ENCODE data around the gene SLCO3A1.

Gene SLCO3A1

DNA sequence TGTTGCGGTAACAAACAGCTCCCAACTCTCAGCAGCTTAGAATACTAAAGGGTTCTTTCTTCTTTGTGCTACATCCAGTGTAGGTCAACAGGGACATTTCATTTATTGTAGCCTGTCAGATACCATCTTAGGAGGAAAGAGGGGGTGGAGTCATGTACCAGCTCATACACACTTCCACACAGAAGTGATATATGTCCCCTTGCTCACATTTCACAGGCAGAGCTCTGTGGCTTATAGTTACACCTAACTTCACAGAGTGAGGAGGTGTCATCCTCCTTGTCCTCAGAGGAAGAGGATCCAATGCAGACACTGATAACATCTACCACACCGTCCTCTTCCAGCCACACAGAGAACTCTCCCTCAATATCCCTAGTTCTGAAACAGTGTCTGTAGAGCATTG is 247.2 kb downstream of the SLCO3A1 start:
- no peak for DNase-seq (ENCODE audit: low read depth)

DNA sequence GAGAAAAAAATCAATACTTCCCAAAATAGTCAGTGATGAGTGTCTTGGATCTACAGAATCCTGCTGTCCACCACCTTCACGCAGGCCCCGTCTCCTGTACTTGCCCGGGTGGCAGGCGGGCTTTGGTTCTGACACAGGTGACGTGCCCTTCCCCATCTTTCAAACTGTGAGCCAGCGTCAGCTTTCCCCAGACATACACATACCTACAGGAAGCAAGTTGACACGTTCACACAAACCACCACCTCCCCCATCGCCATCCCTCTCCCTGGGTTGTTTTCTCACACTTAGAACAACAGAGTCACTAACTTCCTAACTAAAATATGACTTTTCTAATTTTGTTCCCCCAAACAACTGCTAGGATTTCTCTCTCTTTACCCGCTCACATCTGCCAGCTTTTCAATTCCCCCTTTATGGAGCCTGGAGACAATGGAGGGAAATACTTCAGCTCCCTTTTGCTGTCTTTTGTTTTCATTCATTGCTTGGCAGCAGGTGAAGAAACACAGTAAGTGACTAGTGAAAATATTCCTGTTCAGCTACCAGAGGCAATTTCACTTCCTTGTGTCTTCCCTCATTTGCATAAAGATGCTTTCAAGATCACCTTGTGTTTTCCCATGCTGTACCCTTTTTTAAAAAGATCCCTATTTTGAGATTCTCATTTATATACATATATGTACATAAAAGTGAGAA is 248.3 kb downstream of the SLCO3A1 start:
- no peak for DNase-seq (ENCODE audit: low read depth)

DNA sequence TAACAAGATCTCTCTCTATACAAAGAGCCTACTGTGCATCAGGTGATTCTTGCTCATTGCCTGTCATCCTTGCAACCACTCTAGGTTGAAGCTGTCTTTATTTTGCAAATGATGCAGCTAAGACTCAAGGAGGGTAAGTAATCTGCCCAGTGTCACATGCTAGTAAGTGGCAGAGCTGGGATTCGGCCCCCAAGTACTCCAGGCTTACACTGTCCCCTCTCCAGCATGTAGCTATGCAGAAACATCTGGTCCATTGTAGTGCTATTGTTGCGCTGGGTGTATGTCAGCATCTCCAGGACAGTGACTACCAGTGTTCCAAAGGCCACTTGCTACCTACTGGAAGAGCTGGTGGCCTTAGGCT is 248.9 kb downstream of the SLCO3A1 start:
- no peak for DNase-seq (ENCODE audit: low read depth)

DNA sequence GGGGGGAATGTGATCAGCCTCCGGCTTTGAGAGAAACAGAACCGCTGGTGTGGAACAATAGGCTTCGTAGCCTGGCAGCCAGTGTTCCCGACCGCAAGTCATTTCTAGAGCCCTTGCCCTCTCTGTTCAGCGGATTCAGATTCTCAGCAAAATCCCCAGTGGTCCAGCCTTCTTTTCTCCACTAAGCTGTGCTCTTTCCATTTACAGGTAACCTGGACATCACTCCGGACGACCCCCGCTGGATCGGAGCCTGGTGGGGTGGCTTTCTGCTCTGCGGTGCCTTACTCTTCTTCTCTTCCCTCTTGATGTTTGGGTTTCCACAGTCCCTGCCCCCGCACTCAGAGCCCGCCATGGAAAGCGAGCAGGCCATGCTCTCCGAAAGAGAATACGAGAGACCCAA is 250.6 kb downstream of the SLCO3A1 start:
- DNase-seq (ENCODE audit: low read depth): no peak

DNA sequence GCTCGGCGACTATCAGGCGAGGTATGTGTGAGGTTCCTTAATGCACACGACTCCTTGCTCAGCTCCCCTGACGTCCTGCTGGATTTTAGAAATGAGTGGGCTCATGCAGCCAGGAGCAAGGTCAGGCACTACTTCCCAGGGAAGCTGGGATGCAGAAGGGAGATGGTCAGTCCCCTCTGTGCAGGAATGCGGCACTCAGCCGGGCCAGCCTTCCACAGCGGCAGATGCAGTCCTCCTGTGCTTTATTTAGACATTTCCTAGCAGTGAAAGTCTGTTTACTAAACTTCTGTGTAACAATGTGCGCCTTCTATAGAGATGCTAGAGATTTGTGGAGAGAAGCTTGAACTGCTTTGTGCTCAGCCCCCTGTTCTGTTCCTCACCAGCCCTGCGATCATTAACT is 252.1 kb downstream of the SLCO3A1 start:
- no peak for DNase-seq (ENCODE audit: low read depth)

DNA sequence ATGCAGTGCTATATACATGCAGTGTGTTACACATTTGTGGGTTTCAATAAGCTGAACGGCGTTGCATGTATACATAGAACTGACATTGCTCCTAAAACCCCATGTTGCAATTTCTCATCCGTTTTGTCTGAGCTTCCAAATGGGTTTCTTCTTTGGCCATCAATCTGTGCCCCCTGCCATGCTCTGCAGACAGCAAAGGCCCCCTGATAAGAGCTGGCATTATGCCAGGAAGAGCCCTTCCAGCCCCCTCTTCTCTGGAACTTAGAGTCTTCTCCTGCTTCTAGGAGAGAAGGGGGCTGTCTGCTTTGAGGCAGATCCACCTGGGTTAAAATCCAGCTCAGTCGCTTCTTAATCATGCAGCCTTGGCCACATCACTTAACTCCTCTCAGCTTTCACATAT is 254.0 kb downstream of the SLCO3A1 start:
- no peak for DNase-seq (ENCODE audit: low read depth)

DNA sequence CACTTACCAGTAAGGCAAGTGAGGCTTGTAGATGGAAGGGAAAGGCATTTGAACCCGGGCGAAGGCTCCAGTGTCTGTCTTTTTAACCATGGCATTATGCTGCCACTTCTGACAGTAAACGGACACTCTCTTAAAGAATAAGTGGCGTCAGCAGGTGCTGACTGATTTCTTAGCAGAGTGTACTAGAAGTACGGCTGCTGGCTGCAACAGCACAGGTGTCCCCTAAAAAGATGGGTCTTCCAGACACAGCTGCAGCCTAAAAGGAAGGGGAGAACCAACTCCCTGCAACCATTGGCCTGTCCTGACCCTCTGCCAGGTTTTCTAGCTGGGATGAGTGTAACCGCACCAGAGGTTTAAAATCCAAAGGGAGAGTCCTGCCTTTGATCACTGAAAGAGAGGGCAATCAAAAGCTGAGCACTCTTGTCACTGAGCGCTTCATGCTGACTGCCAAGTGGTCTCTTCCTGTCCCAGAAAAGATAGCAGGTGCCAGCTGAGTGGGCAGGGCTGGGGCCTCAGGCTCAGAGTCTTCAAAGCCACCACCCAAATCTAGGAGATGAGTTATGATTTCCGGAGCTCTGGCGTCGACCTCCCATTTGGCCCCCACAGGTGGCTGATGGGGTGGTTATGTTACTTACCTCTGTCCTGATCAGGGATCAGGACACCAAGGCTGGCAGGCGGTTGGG is 255.8 kb downstream of the SLCO3A1 start:
- no peak for DNase-seq (ENCODE audit: low read depth)

DNA sequence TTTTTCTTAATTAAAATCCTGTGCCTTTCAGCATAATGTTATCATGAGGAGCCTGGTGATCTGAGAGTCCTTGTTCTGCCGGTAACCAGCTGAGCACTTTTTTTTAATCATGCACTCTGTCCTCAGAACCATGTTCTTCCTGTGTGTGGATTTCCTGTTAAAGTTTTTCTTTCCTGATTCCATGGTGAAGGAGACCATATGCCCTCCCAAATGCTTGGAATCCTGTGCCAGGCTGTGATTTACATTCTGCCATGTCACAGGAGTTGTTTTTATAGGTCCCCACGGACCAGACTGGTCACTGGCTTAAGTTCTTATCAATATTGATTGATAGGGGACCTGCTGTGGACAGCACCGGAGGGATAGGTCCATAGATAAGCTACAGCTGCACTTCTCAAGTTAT is 257.8 kb downstream of the SLCO3A1 start:
- DNase-seq (ENCODE audit: low read depth): no peak

DNA sequence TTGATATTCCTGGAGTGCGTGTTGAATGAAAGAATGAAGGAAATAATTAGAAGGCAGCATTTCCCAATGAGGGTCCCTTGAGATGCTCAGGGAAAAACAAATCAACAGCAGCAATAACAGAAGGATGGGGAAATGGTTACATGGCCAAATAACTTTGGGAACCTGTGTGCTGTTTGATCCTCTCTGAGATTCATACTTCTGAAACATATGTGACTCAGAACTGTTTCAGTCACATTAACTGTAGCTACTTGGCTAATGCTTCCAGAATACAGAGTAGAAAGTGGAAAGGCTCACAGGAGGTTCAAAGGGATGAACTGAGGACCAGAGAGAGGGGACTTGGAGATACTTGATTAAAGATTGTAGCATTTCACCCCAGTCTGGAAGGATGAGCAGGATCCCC is 258.2 kb downstream of the SLCO3A1 start:
- DNase-seq (ENCODE audit: low read depth): no peak

DNA sequence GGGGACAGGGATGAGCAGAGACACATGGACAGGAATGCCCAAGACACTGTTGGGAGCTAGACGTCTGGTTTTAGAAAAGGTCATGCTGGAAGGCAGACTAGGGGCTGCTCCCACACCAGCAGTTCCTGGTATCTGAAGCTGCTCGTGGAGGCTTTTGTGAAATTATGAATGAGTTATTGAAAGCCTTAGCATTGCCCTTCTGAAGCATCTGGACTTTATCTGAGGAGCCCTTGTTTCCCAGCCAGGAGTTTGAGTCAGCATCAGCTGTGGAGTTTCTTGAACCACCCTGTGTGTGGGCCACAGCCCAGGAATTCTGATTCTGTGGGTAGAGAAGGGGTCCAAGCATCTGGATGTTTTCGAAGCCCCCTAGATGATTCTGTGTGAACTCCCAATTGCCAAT is 258.7 kb downstream of the SLCO3A1 start:
- DNase-seq (ENCODE audit: low read depth): no peak

DNA sequence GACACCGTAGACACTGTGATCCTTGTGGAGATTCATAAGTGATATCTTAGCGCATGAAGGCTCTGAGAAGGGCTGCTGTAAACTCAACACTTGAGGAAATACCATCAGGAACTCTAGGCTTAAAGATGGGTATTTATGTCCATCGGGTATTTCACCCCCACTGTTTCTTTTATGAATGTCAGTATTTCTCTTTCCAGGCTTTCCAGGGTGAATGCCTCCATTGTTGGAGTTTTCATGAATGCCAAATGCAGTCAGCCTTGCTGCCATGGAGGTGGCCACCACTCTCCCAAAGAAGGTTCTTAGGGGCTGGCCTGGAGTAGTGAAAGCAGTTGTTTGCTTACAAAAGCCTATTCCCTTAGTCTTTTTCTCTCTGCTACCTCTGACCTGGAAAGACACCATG is 259.2 kb downstream of the SLCO3A1 start:
- no peak for DNase-seq (ENCODE audit: low read depth)

DNA sequence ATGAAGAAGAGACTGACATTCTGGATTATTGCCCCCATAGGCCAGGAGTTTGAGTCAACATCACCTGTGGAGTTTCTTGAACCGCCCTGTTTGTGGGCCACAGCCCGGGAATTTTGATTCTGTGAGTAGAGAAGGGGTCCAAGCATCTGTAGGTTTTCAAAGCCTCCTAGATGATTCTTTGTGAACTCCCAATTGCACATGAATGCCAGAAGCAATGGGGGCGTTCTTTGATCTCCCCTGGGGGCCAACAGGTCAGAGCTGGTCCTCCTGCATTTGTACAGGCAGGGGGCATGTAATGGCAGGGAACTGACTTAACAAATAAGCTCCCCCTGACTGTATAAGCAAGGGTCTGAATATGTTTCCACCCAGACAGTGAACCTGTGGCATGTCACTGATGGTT is 260.3 kb downstream of the SLCO3A1 start:
- DNase-seq (ENCODE audit: low read depth): no peak

DNA sequence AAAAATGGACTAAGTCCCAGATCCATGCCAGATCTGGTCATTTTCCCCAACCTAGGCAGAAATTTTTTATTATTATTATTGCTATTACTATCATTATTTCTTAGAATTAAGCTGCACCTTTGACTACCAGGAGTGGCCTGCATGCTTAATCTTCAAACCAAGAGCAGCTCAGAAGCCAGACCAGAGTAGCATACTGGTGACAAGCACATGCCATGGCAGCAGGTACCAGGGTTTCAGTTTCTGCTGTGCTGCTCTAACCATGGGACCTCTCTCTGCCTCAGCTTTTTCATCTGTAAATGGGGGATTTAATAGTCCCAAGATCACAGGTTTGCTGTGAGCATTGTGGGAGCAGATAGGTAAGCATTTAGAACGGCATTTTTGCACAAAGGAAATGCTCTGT is 262.3 kb downstream of the SLCO3A1 start:
- no peak for DNase-seq (ENCODE audit: low read depth)

DNA sequence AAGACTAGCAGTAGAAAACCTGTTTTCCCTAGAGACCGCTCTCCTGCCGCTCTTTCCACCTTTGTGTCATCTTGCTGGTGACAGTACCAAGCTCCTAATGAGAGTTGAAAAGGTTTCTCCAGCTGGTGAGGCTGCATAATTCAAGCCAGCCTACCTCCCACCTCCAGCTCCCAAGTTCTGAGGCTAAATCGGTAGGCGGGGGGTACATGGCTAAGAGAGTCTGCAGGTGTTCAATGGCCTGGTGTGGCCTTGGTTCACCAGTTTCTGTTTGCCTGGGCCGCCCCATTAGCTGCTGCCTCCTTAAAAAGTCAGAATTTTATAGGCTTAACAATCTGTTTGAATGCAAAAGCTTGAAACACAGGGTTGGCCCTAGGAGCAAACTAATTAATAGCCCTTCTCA is 262.8 kb downstream of the SLCO3A1 start:
- no peak for DNase-seq (ENCODE audit: low read depth)

DNA sequence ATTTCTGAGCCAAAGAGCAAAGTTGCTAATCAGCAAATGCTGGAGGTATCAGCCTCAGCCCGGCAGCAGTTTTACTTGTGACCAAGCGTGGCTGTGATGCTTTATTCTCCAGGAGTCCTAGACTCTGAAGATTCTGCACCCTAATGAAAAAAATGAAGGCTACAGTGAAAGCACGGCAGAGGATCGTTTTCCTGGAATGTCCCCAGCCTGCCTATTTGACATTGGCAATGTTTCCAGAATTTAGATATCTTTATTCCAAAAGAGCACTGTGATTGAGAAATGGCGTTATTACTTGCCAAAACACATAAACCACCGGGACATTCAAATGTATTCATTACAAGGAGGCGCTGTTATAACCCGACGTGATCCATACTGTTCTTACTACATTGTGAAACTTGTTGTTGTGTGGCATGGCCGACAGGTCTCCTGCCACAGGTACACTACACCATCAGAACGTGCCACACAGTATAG is 263.8 kb downstream of the SLCO3A1 start:
- DNase-seq (ENCODE audit: low read depth): no peak

DNA sequence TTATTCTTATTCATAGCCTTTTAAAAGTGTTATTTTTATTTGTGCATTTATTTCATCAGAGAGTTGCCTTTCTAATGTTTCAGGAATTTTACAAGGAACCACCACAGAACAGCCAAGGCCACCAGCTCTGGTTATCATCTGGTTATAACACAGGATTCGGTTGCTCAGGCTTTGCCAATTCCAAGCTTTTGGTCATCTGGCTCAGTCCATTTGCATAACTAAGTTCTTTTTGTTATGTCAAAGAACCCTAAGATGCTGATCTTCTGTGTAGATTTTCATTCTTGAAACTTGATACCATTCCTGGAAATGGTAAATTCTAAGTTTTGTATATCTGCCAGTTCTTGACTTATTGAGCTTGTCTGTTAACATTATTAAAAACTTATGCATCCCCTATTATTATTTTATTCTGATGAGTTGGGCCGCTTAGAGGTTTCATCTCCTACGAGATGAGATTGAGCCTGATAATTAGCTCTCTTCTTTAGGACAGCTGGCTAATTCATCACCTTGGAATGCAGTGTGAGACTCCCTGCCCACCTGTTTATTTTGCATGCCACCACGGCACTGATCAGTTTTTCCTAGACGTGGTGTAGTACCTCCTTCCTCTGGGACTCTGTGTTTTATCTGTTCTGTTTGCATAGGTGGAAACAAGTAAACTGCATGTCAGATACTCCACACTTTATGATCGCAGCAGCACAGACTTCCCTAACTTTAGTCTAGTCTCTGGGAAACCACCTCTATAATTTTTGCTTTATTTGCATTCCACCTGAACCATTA is 264.8 kb downstream of the SLCO3A1 start:
- no peak for DNase-seq (ENCODE audit: low read depth)

DNA sequence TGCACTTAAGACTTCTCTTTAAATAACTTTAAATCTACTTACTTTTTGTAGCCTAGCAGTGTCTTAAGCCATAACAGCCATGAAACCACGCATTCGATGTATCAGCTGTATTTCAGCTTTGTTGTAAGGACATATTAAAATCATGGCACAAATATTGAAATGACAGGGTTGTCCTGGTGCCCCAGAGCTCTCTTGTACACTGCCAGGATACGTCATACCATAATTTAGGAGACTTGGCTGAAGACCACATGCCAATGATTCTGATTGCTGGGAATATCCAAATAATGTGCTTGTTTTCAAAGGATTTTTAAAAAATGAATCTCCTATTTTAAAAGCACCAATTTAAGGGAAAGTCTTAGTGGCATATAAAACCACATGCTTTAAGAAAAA is 265.4 kb downstream of the SLCO3A1 start:
- no peak for DNase-seq (ENCODE audit: low read depth)

DNA sequence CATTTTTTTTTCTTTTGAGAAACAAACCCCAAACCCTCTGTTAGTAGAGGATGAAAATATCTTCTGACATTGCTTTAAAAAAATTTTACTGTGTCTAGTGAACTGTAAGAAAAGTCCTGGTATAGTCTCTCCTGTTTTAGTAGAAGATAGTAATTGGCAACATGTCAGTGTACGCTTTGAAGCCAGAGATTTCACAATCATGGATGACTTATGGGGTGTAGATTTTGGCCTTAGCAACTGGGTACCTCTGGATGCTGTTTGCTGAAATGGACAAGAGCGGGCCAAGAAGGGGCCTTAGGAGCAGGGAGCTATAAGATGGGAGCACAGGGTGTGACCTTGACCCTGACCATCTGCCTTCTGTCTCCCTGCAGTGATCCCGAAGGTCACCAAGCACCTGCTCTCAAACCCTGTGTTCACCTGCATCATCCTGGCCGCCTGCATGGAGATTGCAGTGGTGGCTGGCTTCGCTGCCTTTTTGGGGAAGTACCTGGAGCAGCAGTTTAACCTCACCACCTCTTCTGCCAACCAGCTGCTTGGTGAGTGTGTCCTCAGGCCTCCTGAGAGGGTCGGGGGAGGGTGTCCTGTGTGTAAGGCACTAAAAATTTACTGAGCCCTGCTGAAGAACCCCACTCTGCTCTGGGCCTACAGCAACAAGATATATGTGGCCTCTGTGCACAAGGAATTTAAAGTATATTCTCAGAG is 266.7 kb downstream of the SLCO3A1 start:
- no peak for DNase-seq (ENCODE audit: low read depth)

DNA sequence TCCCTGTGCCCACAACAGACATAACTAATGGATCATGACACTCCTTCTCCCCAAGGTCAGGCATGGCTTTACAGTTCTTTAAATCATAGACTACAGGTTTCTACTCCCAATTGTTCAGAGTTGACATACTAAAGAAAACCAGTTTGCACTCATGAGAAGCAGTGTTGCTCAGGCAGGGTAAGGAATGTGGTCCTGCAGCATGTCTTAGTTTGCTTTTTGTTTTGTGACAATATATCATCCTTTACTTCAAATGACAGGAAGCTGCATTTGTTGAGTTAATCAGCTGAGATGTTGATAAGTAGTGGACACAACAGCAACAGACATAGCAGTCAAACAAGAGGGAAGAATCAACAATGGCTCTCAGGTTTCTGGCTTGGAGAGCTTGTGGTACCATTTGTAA is 267.5 kb downstream of the SLCO3A1 start:
- DNase-seq (ENCODE audit: low read depth): no peak

DNA sequence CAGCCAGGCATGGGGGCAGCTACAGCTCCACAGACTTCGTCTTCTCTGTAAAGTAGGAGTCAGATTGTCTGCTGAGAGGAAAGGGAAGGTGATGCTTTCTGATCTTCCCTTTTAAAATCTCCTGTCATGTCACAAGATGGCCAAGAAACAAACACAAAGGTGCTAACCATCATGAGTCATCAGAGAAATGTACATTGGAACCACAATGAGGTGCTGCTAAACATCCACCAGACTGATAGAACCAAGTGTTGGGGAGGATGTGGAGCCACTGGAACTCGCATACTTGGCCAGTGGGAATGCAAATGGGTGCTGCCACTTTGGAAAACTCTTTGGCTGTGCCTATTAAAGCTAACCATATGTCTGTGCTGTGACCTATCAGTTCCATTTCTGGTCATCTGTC is 268.8 kb downstream of the SLCO3A1 start:
- DNase-seq (ENCODE audit: low read depth): no peak

DNA sequence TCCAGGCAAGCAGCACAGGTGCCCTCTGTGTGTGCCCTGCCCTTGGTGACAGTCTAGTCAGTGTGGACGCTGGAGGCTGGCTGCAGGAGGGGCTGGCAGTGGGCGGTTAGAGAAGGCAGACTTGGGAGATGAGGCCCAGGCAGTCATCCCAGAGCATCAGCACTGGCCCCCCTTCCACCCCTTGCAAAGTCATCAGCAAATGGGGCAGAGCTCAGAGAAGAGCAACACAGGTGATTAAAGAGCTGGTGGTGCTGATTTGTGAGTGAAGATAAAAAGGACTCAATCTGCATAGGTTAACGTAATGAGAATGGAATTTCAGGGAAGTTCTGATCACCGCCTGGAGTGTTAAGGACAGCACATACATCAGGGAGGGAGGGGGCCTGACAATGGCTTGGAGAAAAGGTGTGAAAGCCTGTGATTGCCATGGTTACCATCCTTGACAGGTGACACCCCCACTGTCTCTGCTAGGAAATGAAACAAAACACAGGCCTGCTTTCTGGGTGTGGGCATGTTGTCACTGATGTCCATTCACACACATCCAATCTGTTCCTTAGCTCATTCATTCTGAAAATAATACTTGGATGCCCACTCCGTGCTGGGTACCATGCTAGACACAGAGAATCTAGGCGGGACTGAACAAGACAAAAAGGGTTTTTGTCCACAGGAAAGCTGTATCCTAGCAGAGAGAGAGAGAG is 270.6 kb downstream of the SLCO3A1 start:
- DNase-seq (ENCODE audit: low read depth): no peak

DNA sequence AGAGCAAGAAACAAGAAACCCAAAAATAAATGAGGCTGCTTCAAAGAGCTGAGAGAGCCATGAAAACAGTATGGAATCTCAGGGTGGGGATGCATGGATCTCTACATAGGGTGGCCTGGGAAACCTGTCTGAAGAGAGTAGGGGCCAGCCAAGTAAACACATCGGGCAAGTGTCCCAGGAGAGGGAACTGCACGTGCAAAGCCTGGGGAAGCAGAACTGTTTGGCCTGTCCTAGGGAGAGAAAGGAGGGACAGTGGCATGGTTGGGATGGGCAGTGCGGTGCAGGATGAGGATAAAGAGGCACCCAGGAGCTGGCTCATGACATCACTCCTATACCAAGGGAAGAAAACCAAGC is 271.1 kb downstream of the SLCO3A1 start:
- no peak for DNase-seq (ENCODE audit: low read depth)
